ENCODE results near the gene SEMA3E. TPM values are rescaled to one million over a fixed set of nuclear protein-coding genes. Genes with fewer than 3 reads are reported as not detected.

SEMA3E gene
- total RNA-seq, 6 experiments from 2014 or later, result not detected

- Mint-ChIP-seq H3K4me3 (no peak overlapping the region), H3K9me3 (no peaks in the 10 kb centered on the region), H3K36me3 (ENCODE audit: low read depth) (no peaks in the 10 kb centered on the region), H3K27me3 (ENCODE audit: insufficient read depth) (peaks cover 2% of the 10 kb centered on the region), H3K27ac (no peak overlapping the region), H3K4me1 (ENCODE audit: low read depth) (no peaks in the 10 kb centered on the region)
- no peak for TF ChIP-seq CTCF (IDR thresholded peaks at IDR 0.05)
- DNase-seq, result no peak
Measured at GRCh38 chr7:83413831-83414230, 235.1 kb downstream of the SEMA3E start.

- no peaks in the 10 kb centered on the region for H3K4me1 Mint-ChIP-seq (ENCODE audit: low read depth)
- peaks cover 2% of the 10 kb centered on the region for H3K27me3 Mint-ChIP-seq (ENCODE audit: insufficient read depth)
- no peaks in the 10 kb centered on the region for H3K9me3 Mint-ChIP-seq
- DNase-seq, result no peak
- no peak overlapping the region for H3K4me3 Mint-ChIP-seq
- no peak overlapping the region for H3K27ac Mint-ChIP-seq
- no peaks in the 10 kb centered on the region for H3K36me3 Mint-ChIP-seq (ENCODE audit: low read depth)
- no peak for TF ChIP-seq CTCF (IDR thresholded peaks at IDR 0.05)
Measured at GRCh38 chr7:83413424-83413823, 235.5 kb downstream of the SEMA3E start.

- Mint-ChIP-seq H3K4me3 (no peak overlapping the region), H3K27ac (no peak overlapping the region), H3K9me3 (no peaks in the 10 kb centered on the region), H3K36me3 (ENCODE audit: low read depth) (no peaks in the 10 kb centered on the region), H3K4me1 (ENCODE audit: low read depth) (no peaks in the 10 kb centered on the region), H3K27me3 (ENCODE audit: insufficient read depth) (peaks cover 3% of the 10 kb centered on the region)
- peak; percentile 88 for TF ChIP-seq CTCF (IDR thresholded peaks at IDR 0.05)
- DNase-seq, result peak; percentile 43
Measured at GRCh38 chr7:83410989-83411591, 237.8 kb downstream of the SEMA3E start.

- Mint-ChIP-seq H3K36me3 (ENCODE audit: low read depth) (no peaks in the 10 kb centered on the region), H3K27me3 (ENCODE audit: insufficient read depth) (no peaks in the 10 kb centered on the region), H3K4me1 (ENCODE audit: low read depth) (no peaks in the 10 kb centered on the region), H3K4me3 (no peak overlapping the region), H3K27ac (no peak overlapping the region), H3K9me3 (no peaks in the 10 kb centered on the region; the same call in 1 of the 2 replicates)
- TF ChIP-seq CTCF (IDR thresholded peaks at IDR 0.05), result no peak
- no peak for DNase-seq
Measured at GRCh38 chr7:83394776-83395175, 254.2 kb downstream of the SEMA3E start.

GRCh38 chr7:83388436-83388835 lies 260.5 kb downstream of the SEMA3E start:
- Mint-ChIP-seq H3K36me3 (ENCODE audit: low read depth) (no peaks in the 10 kb centered on the region), H3K4me3 (no peak overlapping the region), H3K27ac (no peak overlapping the region), H3K27me3 (ENCODE audit: insufficient read depth) (no peaks in the 10 kb centered on the region; the same call in 1 of the 2 replicates), H3K9me3 (no peaks in the 10 kb centered on the region; the same call in 1 of the 2 replicates), H3K4me1 (ENCODE audit: low read depth) (no peaks in the 10 kb centered on the region)
- no peak for TF ChIP-seq CTCF (IDR thresholded peaks at IDR 0.05)
- no peak for DNase-seq

All from HFFc6 (cell line).